NOMO-1 treated with dmso at 0.1 percent for 144 hours (cell line): ENCODE results near the gene KBTBD8.
A peak's percentile ranks its signal among the peaks of the same experiment; 100 is the strongest.

Source experiments
- DNase-seq: peaks from one replicate; lab custom pipeline; 2025; ENCODE audit not compliant: unreplicated experiment; lab: John Stamatoyannopoulos, UW

Gene KBTBD8

GRCh38 chr3:67031986-67032385 is 33.9 kb downstream of the KBTBD8 start:
- DNase-seq, result no peak

- no peak for DNase-seq
These were observed 35.0 kb downstream of the KBTBD8 start for GRCh38 chr3:67033079-67033478.

GRCh38 chr3:67034371-67034770 is 36.3 kb downstream of the KBTBD8 start:
- DNase-seq, result no peak

- DNase-seq, result no peak
These were observed 39.5 kb downstream of the KBTBD8 start for GRCh38 chr3:67037615-67038014.

- DNase-seq, result no peak
These were observed 46.2 kb downstream of the KBTBD8 start for GRCh38 chr3:67044295-67044694.

GRCh38 chr3:67044955-67045354 is 46.8 kb downstream of the KBTBD8 start:
- DNase-seq, result no peak

- no peak for DNase-seq
These were observed 47.8 kb downstream of the KBTBD8 start for GRCh38 chr3:67045711-67046465.

GRCh38 chr3:67047051-67047450 is 48.9 kb downstream of the KBTBD8 start:
- DNase-seq, result no peak

GRCh38 chr3:67048067-67048714 is 50.1 kb downstream of the KBTBD8 start:
- peak; percentile 68 for DNase-seq

- no peak for DNase-seq
These were observed 50.6 kb downstream of the KBTBD8 start for GRCh38 chr3:67048715-67049074.

GRCh38 chr3:67059443-67059842 is 61.3 kb downstream of the KBTBD8 start:
- no peak for DNase-seq
